H1 (cell line): ENCODE data around the gene ATG16L2. TPM values are rescaled to one million over a fixed set of nuclear protein-coding genes. Genes with fewer than 3 reads are reported as not detected.

Experiments used
- CHD1 ChIP-seq: IDR thresholded peaks from 2 replicates; pipeline ENCODE4 v1.6.1; 2012; ENCODE audit warnings: low read depth, low read length, improper control_type of control experiment
- PHF8 ChIP-seq: fragments of 200-600 bp; sonication (generic); conservative IDR thresholded peaks from 2 replicates; pipeline ENCODE4 v1.7.1; 2012; ENCODE audit warnings: low read depth, mild to moderate bottlenecking, inconsistent platforms, low read length, moderate library complexity
- RXRA ChIP-seq: IDR thresholded peaks from 2 replicates; pipeline ENCODE4 v1.6.1; 2011; ENCODE audit warnings: low read depth, mild to moderate bottlenecking, low read length, moderate library complexity; ENCODE audit not compliant: insufficient read depth
- SIN3A ChIP-seq, 2 experiments: IDR thresholded peaks in 1 of 2; conservative IDR thresholded peaks in 1 of 2; 2 replicates each; pipeline ENCODE4 v1.6.1; 2011 to 2012; ENCODE audit warnings: low read length in 2 of 2, improper control_type of control experiment in 1 of 2, low read depth in 1 of 2, mild to moderate bottlenecking in 1 of 2
- polyA plus RNA-seq, 7 experiments: library from polyadenylated mRNA; depleted of rRNA in 3 of 7; stranded (reverse) in 5 of 7; unstranded in 2 of 7; fragments of >200 nt in 5 of 7; fragments of 200-250 nt in 2 of 7; gene quantifications; 1 replicate in 5 of 7; 2 replicates in 1 of 7; 4 replicates in 1 of 7; pipeline versions ENCODE4 v1.2.1 to v1.2.3, GENCODE V29; 2011 to 2013; ENCODE audit warnings: missing spikeins in 2 of 7, mixed read lengths in 2 of 7
- total RNA-seq: library from RNA; stranded (reverse); fragmentation: NEBNext Ultra II Directional; extraction: Animal tissue kit (Norgen Biotek cat#: 25700); gene quantifications from 2 replicates; pipeline ENCODE4 v1.2.1, GENCODE V29; 2021
- TF ChIP-seq, protein P1 (sequence below), 3 experiments: IDR thresholded peaks; 1 replicate in 2 of 3; 2 replicates in 1 of 3; pipeline versions ENCODE4 v1.5.1 to v1.6.1; 2011; ENCODE audit warnings: low read length in 3 of 3, mild to moderate bottlenecking in 3 of 3, inconsistent platforms in 2 of 3, low read depth in 1 of 3, moderate library complexity in 1 of 3; ENCODE audit not compliant: insufficient read depth in 1 of 3; ENCODE audit errors: control extremely low read depth in 1 of 3
- TF ChIP-seq, protein P2 (sequence below): IDR thresholded peaks from 2 replicates; pipeline ENCODE4 v1.6.1; 2012; ENCODE audit warnings: inconsistent platforms

ATG16L2 gene
- total and polyA plus RNA-seq, 2 of the 8 experiments (the other 6 are each of a cell fraction or from before 2014, with no cell fraction given), result 11.0 to 18.5 TPM

GRCh38 chr11:72812967-72813739, 1.1 kb upstream of the ATG16L2 start (continued):
- TF ChIP-seq, protein P1, sequence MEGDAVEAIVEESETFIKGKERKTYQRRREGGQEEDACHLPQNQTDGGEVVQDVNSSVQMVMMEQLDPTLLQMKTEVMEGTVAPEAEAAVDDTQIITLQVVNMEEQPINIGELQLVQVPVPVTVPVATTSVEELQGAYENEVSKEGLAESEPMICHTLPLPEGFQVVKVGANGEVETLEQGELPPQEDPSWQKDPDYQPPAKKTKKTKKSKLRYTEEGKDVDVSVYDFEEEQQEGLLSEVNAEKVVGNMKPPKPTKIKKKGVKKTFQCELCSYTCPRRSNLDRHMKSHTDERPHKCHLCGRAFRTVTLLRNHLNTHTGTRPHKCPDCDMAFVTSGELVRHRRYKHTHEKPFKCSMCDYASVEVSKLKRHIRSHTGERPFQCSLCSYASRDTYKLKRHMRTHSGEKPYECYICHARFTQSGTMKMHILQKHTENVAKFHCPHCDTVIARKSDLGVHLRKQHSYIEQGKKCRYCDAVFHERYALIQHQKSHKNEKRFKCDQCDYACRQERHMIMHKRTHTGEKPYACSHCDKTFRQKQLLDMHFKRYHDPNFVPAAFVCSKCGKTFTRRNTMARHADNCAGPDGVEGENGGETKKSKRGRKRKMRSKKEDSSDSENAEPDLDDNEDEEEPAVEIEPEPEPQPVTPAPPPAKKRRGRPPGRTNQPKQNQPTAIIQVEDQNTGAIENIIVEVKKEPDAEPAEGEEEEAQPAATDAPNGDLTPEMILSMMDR (IDR thresholded peaks at IDR 0.05; ENCODE audit: control extremely low read depth in 1 of 3, insufficient read depth in 1 of 3, low read depth in 1 of 3, low read length in 3 of 3), result peak in 2 of 3 experiments; percentile 66 to 78; a peak in 3 of 4 replicates
- TF ChIP-seq RXRA (no peak), SIN3A (conservative IDR thresholded peaks at IDR 0.05 in 1 of 2, IDR thresholded peaks at IDR 0.05 in 1 of 2; ENCODE audit: low read depth in 1 of 2, low read length in 2 of 2) (no peak), CHD1 (no peak), PHF8 (no peak)
- TF ChIP-seq, protein P2, sequence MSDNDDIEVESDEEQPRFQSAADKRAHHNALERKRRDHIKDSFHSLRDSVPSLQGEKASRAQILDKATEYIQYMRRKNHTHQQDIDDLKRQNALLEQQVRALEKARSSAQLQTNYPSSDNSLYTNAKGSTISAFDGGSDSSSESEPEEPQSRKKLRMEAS, result no peak
